GM18907 (cell line): Measurements from ENCODE around the gene ABCC9.
"Not testable (repeated sequence)": the region's sequence is repeated elsewhere in the genome, so short reads cannot be mapped to it uniquely, and the experiment has no call there.

Experiments
- ATAC-seq: cut with Tn5 transposase; IDR thresholded peaks from one replicate; pipeline ENCODE4 v1.9.1; 2021; ENCODE audit warnings: mild to moderate bottlenecking, moderate library complexity; ENCODE audit not compliant: unreplicated experiment

ABCC9 gene

DNA sequence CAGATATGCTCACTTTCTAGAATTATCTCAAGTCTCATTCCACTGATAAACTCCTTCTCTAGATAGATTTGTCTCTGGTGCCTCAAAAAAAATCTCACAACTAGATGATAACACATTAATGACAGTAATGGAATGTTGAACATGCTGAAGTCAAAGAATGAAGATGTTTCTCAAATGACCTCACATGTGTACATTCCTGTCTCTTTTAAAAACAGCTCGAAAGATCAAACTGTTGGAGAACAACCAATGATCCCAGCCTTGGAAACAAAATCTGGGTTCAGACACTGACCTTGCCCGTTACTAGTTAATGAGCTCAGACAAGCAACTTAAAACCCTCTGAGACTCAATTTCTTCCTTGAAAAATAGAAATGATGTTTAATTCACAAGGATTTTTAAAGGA, 122.0 kb downstream of the ABCC9 start:
- ATAC-seq: no peak

- ATAC-seq: no peak
Observed at GRCh38 chr12:21818627-21819026, 122.6 kb downstream of the ABCC9 start.

- ATAC-seq: no peak
Observed at GRCh38 chr12:21815306-21816062, 125.7 kb downstream of the ABCC9 start.

DNA sequence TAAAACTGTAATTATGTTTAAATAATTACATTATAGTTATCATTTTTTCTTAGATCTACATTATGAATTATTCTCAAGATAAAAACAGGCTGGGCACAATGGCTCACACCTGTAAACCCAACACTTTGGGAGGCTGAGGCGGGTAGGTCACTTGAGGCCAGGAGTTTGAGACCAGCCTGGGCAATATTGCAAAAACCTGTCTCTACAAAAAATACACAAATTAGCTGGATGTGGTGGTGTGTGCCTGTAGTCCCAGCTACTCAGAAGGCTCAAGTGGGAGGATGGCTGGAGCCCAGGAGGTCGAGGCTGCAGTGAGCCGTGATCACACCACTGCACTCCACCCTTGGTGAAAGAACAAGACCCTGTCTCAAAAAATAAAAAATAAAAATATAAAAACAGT, 126.4 kb downstream of the ABCC9 start:
- ATAC-seq: no peak

- ATAC-seq: no peak
Observed at GRCh38 chr12:21814327-21814726, 126.9 kb downstream of the ABCC9 start.

DNA sequence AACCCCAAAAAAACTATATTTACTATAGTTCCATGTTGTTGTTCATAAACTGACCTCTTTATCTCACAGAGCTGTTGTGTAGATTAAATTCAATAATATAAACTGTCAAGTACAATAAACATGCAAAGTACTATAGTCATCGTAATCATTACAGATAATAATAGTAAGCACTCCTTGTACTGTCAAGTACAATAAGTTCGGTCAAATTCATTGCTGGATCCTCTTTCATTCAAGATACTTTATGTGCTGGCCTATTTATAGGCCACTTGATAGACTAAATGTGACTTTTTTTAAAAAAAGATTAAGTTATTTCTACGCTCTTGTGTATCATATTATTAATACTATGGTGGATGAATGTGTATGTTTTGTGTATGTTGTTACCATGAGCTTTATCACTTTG, 127.5 kb downstream of the ABCC9 start:
- no peak for ATAC-seq

DNA sequence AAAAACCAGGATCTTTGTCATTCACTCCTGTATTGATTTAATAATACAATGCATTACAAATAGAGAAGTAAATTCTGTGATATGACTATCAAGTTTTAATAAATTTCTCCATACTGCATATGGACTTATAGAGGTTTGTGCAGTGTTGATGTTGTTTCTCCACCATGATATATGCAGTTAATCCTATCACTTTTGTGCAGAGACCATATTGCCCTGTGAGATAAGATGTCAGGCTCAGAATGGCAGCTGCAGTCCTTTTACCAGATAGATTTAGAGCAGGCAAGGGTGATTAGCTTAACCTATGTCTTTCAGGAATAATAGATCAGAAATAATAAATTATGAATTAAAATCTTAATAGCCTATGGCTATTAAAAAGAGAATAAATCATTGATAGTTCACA, 128.1 kb downstream of the ABCC9 start:
- ATAC-seq: no peak

DNA sequence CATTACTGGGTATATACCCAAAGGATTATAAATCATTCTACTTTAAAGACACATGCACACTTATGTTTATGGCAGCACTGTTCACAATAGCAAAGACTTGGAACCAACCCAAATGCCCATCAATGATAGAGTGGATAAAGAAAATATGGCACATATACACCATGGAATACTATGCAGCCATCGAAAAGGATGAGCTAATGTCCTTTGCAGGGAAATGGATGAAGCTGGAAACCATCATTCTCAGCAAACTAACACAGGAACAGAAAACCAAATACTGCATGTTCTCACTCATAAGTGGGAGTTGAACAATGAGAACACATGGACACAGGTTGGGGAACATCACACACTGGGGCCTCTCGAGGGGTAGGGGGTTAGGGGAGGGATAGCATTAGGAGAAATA, 128.9 kb downstream of the ABCC9 start:
- ATAC-seq: not testable (repeated sequence)

GRCh38 chr12:21809100-21809499, 132.1 kb downstream of the ABCC9 start:
- ATAC-seq: no peak

DNA sequence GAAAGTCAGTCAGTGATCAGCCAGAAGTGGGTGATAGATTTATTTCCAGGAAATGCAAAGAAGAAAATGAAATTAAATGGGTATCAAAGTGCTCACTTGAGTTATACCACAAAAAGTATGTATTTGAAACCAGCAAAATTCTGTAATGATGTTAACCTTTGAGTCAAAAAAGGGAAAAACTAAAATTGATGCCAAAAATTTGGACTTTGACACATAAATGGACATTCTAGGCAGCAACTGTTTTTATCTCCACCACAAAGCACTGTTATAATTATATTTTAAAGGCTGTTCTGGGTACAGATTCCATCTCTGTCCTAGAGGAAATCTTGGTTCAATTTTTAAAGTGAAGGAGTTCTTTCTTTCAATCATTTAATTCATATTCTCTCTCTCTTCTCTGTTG, 135.0 kb downstream of the ABCC9 start:
- ATAC-seq: no peak

- no peak for ATAC-seq
Observed at GRCh38 chr12:21801522-21802288, 139.5 kb downstream of the ABCC9 start.

- ATAC-seq: no peak
Observed at GRCh38 chr12:21800011-21800410, 141.2 kb downstream of the ABCC9 start.

GRCh38 chr12:21797539-21797938, 143.7 kb downstream of the ABCC9 start:
- no peak for ATAC-seq

DNA sequence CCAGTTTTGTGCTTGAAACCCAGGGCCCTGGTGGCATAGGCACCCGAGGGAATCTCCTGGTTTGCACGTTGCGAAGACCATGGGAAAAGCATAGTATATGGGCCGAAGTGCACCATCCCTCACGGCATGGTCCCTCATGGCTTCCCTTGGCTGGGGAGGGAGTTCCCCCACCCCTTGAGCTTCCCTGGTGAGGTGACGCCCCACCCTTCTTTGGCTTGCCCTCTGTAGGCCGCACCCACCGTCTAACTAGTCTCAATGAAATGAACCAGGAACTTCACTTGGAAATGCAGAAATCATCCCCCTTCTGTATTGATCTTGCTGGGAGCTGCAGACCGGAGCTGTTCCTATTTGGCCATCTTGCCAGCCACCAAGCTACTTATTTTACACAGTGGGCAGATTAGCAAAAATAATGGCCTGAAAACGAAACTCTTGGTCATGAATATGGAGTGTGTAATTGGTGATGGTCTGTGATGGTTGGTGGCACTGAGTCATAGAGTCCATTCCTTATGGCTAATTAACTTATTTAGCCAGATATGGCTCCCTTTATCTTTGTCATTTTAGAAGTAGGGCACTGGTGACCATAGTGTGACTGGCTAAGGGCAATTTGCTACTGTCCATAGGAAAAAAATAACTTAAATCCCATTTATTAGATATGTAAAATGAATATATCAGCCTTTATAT, 145.4 kb downstream of the ABCC9 start:
- no peak for ATAC-seq

GRCh38 chr12:21794807-21795595, 146.2 kb downstream of the ABCC9 start:
- not testable (repeated sequence) for ATAC-seq

DNA sequence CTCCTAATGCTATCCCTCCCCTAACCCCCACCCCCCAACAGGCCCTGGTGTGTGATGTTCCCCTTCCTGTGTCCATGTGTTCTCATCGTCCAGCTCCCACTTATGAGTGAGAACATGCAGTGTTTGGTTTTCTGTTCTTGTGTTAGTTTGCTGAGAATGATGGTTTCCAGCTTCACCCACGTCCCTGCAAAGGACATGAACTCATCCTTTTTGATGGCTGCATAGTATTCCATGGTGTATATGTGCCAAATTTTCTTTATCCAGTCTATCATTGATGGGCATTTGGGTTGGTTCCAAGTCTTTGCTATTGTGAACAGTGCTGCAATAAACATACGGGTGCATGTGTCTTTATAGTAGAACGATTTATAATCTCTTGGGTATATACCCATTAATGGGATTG, 151.5 kb downstream of the ABCC9 start:
- not testable (repeated sequence) for ATAC-seq

DNA sequence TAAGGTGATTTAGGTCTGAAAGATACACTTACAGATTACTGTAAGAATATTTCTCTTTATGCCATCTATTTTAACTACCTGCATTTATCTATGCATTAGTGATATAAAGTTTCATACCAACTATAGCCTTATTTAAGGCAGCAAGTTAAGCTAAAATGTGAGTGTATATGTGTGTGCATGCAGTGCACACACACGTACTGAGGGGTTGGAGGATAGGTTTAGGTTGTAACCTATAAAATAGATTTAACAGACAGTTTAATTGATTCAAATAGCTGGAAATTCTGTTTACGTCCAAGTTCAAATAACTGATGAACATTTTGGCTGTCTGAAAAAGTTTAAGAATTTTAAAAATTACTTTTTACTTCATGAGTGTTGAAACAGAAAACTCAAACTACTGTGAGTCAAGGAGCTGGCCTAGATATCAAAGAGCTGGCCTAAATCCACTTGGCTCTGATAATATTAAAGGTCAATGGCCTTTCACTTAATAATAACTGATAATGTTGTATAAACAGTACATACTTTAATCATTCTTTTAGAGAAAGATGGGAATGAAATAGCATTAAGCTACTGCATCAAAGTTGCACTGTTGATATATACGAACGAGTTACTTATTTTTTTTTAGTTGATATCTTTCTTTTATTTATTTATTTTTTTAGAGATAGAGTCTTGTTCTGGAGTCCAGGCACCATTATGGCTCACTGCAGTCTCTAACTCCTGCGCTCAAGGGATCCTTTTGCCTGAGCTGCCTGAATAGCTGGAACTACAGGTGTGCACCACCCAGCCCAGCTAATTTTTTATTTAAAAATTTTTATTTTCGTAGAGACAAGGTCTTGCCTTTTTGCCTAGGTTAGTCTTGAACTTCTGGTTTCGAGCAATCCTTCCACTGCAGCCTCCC, 152.9 kb downstream of the ABCC9 start:
- no peak for ATAC-seq

GRCh38 chr12:21786041-21786531, 155.1 kb downstream of the ABCC9 start:
- ATAC-seq: no peak

DNA sequence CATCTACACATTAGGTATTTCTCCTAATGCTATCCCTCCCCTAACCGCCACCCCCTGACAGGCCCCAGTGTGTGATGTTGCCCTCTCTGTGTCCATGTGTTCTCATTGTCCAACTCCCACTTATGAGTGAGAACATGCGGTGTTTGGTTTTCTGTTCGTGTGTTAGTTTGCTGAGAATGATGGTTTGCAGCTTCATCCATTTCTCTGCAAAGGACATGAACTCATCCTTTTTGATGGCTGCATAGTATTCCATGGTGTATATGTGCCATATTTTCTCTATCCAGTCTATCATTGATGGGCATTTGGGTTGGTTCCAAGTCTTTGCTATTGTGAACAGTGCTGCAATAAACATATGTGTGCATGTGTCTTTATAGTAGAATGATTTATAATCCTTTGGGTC, 158.5 kb downstream of the ABCC9 start:
- not testable (repeated sequence) for ATAC-seq

- no peak for ATAC-seq
Observed at GRCh38 chr12:21780786-21781185, 160.4 kb downstream of the ABCC9 start.
